Nephron (organoid): ENCODE data around the gene ACBD6.

Experiments used
- H3K27ac Mint-ChIP-seq, 3 experiments: 2 replicates each; pipeline ENCODE4 v1.8.0; 2020; ENCODE audit warnings: mixed read lengths in 3 of 3, mild to moderate bottlenecking in 2 of 3, moderate library complexity in 1 of 3
- H3K27me3 Mint-ChIP-seq: 2 replicates; pipeline ENCODE4 v1.8.0; 2021; ENCODE audit warnings: low read depth, mild to moderate bottlenecking, moderate library complexity, mixed read lengths
- H3K36me3 Mint-ChIP-seq: 2 replicates; pipeline ENCODE4 v1.8.0; 2020; ENCODE audit warnings: low read depth, mixed read lengths
- H3K4me1 Mint-ChIP-seq: 2 replicates; pipeline ENCODE4 v1.8.0; 2020; ENCODE audit warnings: mixed read lengths
- H3K4me3 Mint-ChIP-seq, 3 experiments: 2 replicates each; pipeline ENCODE4 v1.8.0; 2020; ENCODE audit warnings: mild to moderate bottlenecking in 3 of 3, mixed read lengths in 3 of 3, moderate library complexity in 2 of 3
- H3K9me3 Mint-ChIP-seq: 2 replicates; pipeline ENCODE4 v1.8.0; 2020; ENCODE audit warnings: mixed read lengths
- TF ChIP-seq, protein P1 (sequence below), 3 experiments: fragments of 200-600 bp; sonication (generic); IDR thresholded peaks; one replicate each; pipeline ENCODE4 v1.5.0; 2021; ENCODE audit warnings: antibody characterized with exemption in 3 of 3; ENCODE audit not compliant: unreplicated experiment in 3 of 3

ACBD6 gene

DNA sequence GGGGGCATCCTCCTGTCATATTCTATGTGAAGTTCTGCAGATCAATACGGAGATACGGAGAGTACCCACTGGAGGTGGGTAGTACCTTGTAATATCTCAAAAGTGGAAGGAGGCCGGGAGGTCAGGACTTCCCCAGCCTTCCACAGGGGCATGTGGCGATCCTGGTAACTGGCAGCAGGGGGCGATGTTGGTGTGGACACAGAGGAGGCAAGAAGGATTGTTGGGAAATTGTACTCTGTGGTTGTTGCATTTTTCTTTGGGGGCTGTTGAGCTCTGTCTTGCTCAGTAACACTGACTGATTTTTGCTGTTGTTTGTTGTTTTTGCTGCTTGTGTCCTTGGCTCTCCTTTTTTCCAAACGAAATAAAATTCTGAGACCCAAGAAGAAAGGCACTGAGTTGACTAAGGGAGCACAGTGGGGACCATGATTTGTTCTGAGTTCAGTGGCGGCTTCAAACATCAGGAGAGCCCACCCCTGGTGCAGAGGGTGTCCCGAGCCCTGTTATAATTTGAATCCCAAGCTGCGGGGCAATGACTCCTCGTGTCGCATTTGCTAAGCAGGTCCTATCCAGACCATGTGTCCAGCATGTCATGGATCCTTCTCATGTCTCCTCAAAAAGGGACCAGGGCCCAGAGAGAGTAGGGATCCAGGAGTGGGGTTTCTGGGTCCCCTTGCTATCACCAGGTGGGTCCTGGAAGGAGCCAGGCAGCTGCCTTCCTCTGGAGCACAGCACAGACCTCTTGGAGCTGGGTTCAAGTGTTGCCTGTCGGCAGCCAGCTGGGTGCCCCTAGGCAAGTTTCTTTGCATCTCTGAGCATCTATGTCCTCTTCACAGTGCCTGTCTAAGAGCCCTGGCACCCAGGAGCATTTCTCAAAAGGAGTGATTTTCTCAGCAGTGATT lies 249.5 kb downstream of the ACBD6 start:
- Mint-ChIP-seq H3K9me3 (no peaks in the 10 kb centered on the region), H3K4me3 (no peak overlapping the region), H3K4me1 (peaks cover 10% of the 10 kb centered on the region), H3K27ac (no peak overlapping the region), H3K36me3 (no peaks in the 10 kb centered on the region), H3K27me3 (peaks cover 80% of the 10 kb centered on the region)
- TF ChIP-seq, protein P1, sequence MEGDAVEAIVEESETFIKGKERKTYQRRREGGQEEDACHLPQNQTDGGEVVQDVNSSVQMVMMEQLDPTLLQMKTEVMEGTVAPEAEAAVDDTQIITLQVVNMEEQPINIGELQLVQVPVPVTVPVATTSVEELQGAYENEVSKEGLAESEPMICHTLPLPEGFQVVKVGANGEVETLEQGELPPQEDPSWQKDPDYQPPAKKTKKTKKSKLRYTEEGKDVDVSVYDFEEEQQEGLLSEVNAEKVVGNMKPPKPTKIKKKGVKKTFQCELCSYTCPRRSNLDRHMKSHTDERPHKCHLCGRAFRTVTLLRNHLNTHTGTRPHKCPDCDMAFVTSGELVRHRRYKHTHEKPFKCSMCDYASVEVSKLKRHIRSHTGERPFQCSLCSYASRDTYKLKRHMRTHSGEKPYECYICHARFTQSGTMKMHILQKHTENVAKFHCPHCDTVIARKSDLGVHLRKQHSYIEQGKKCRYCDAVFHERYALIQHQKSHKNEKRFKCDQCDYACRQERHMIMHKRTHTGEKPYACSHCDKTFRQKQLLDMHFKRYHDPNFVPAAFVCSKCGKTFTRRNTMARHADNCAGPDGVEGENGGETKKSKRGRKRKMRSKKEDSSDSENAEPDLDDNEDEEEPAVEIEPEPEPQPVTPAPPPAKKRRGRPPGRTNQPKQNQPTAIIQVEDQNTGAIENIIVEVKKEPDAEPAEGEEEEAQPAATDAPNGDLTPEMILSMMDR (IDR thresholded peaks at IDR 0.05; ENCODE audit: unreplicated experiment in 3 of 3): peak; percentile 45 to 60 (median 50)

DNA sequence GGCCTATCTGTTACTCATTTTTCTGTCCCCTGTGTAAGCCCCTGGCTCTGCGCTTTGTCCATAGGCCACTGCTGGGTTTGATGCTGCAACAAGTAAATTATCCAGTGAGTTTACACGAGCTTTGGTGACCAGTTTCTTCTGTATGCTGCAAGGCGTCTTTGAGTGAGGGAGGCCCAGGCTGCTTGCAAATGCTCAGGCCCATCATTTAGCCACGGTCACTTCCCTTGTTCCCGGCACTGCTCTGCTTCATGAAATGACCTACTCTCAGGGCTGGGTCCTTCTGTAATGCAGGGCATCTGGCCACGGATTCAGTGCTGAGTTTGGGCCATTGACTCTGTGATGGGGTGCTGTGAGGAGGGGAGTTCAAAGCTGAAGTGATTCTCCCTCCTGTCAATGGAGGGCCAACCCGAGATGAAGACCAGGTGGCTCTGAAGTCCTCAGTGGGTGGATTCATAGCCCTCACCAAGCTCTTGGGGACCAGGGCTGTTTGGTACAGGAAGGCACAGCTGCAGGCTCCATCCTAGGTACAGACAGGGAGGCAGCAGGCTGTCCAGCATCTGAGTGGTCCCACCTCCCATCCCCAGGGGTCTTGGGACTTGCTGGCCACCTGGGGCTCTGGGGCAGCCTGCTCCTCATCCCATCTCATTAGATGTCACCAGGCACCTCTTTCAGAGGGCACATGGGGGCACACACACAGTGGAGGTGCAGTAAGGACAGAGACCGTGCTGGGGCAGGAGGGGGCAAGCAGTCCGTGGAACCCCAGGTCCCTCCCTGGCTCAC lies 250.7 kb downstream of the ACBD6 start:
- H3K4me3 Mint-ChIP-seq: no peak overlapping the region
- H3K27me3 Mint-ChIP-seq: peaks cover 80% of the 10 kb centered on the region

DNA sequence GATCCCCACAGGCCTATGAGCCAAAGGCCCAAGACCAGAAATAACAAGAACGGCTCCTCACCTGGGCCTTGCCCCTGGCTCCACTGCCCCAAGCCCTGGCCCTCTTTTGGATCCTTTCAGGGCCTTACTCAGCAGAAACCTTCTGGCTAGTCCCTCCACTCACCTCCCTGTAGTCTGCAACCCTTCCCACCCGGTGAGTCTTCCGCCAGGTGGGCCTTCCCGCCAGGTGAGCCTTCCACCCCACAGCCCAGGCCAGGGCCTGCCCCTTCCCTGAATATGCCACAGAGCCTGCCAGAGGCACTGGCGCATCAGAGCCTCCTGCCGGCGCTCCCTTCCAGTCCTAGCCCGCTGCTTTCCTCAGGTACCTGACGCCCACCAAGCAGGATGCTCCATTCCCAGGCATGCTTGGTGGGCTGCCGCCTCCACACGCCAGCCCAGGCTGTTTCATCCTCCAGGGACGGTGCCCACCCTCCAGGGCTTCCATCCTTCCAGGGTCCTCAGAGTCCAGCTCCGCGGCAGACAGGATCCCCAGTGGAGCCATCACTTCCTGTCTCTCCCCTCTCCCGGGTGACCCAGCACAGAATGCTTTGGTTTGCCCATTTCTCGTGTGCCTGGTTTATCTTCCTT lies 251.4 kb downstream of the ACBD6 start:
- H3K4me3 Mint-ChIP-seq: no peak overlapping the region
- no peaks in the 10 kb centered on the region for H3K9me3 Mint-ChIP-seq
- no peaks in the 10 kb centered on the region for H3K36me3 Mint-ChIP-seq
- no peak overlapping the region for H3K27ac Mint-ChIP-seq
- peaks cover 9% of the 10 kb centered on the region for H3K4me1 Mint-ChIP-seq
- TF ChIP-seq, protein P1 (IDR thresholded peaks at IDR 0.05; ENCODE audit: unreplicated experiment in 3 of 3): no peak
- peaks cover 80% of the 10 kb centered on the region for H3K27me3 Mint-ChIP-seq

More for the DNA sequence above, 250.7 kb downstream of the ACBD6 start:
- TF ChIP-seq, protein P1 (IDR thresholded peaks at IDR 0.05; ENCODE audit: unreplicated experiment in 3 of 3): no peak
- Mint-ChIP-seq H3K27ac (no peak overlapping the region), H3K4me1 (peaks cover 10% of the 10 kb centered on the region), H3K9me3 (no peaks in the 10 kb centered on the region), H3K36me3 (no peaks in the 10 kb centered on the region)

DNA sequence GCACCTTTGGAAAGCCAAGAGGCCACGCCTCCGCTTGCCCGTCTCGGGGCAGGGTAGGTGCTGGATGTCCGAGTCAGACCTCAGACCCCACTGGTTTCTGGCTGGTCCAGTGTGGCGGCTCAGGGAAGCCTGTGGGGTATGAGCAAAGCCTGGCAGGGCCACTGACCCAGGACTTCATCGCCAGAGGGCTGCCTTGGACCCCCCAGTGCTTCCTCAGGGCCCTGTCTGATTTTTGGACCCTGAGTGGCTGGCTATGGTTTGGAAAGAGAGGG lies 251.9 kb downstream of the ACBD6 start:
- H3K4me1 Mint-ChIP-seq: peaks cover 3% of the 10 kb centered on the region
- TF ChIP-seq, protein P1 (IDR thresholded peaks at IDR 0.05; ENCODE audit: unreplicated experiment in 3 of 3): no peak
- H3K27me3 Mint-ChIP-seq: peaks cover 80% of the 10 kb centered on the region
- no peaks in the 10 kb centered on the region for H3K36me3 Mint-ChIP-seq
- no peaks in the 10 kb centered on the region for H3K9me3 Mint-ChIP-seq
- no peak overlapping the region for H3K4me3 Mint-ChIP-seq
- H3K27ac Mint-ChIP-seq: no peak overlapping the region

DNA sequence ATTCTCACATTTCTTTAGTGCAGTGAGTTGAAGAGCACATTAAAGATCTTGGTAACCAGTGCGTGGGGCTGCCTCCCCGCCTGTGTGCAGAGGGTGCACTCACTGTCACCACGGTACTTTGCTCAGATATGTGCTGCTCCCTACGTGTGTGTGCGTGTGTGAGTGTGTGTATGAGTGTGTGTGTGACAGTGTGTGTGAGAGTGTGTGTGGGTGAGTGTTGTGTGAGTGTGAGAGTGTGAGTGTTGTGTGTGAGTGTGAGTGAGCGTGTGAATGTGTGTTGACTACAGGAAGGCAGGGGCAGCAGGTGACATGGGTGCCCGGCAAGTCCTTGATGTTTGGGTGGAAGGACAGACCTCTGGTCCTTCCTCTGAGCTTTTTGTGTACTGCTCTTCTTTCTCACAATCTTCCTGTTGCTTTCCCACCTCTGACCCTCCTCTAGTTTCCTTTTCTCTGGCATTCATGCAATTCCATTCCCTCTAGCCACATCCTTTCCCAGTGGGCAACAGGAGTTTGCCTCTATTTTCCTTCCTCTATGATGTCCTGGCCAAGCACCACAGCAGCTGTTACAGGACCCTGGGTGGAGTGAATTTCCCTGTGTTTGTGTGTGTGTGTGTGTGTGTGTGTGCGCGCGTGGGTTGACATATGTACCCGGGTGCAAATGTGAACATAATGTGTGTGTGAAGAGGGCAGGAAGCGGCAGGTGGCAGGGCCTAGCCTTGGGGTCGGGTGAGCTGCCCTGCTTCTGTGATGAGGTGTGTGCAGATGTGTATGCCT lies 252.5 kb downstream of the ACBD6 start:
- no peaks in the 10 kb centered on the region for H3K36me3 Mint-ChIP-seq
- H3K4me3 Mint-ChIP-seq: no peak overlapping the region
- no peaks in the 10 kb centered on the region for H3K4me1 Mint-ChIP-seq
- no peaks in the 10 kb centered on the region for H3K9me3 Mint-ChIP-seq
- peaks cover 80% of the 10 kb centered on the region for H3K27me3 Mint-ChIP-seq
- TF ChIP-seq, protein P1 (IDR thresholded peaks at IDR 0.05; ENCODE audit: unreplicated experiment in 3 of 3): no peak
- H3K27ac Mint-ChIP-seq: no peak overlapping the region
